Measurements from ENCODE around the gene DNAH14. TPM values are rescaled to one million over a fixed set of nuclear protein-coding genes. Genes with fewer than 3 reads are reported as not detected.

DNAH14 gene
- total RNA-seq, 2 donors from 2014 or later, result 16.9 to 33.3 TPM

GRCh38 chr1:225400968-225401367 lies 471.5 kb downstream of the DNAH14 start:
- no peak for DNase-seq
- Histone ChIP-seq H3K27ac (no peak overlapping the region), H3K27me3 (no peaks in the 10 kb centered on the region), H3K4me1 (no peaks in the 10 kb centered on the region), H3K36me3 (replicated peaks in 1 of 2; ENCODE audit: insufficient read depth in 1 of 2, low read depth in 2 of 2) (peaks cover 4 to 8% of the 10 kb centered on the region in 2 donors), H3K4me3 (no peak overlapping the region), H3K9me3 (no peaks in the 10 kb centered on the region)
- ATAC-seq, result no peak
- TF ChIP-seq POLR2A (IDR thresholded peaks at IDR 0.05) (no peak), CTCF (IDR thresholded peaks at IDR 0.05) (no peak)
- whole genome bisulfite sequencing, 2 donors, result 94 to 95% methylated on average over 5 of the region's 5 CpGs
- intact Hi-C loops (cut with DNase I), result no loop called here

- TF ChIP-seq CTCF (IDR thresholded peaks at IDR 0.05) (no peak), POLR2A (IDR thresholded peaks at IDR 0.05) (no peak)
- DNase-seq (no peak), ATAC-seq (no peak)
- no peak overlapping the region for H3K4me3 ChIP-seq
- no peaks in the 10 kb centered on the region for H3K27me3 ChIP-seq
- intact Hi-C loops (cut with DNase I), result no loop called here
- H3K9me3 ChIP-seq, result no peaks in the 10 kb centered on the region
- no peak overlapping the region for H3K27ac ChIP-seq
- WGBS, 2 donors, result 98 to 99% methylated on average over 8 of the region's 8 CpGs
- peaks cover 29% of the 10 kb centered on the region for H3K4me1 ChIP-seq
- peaks cover 0 to 7% of the 10 kb centered on the region in 2 donors for H3K36me3 ChIP-seq (replicated peaks in 1 of 2; ENCODE audit: insufficient read depth in 1 of 2, low read depth in 2 of 2)
These were observed 477.7 kb downstream of the DNAH14 start for GRCh38 chr1:225406976-225407725.

- no peak for TF ChIP-seq POLR2A (IDR thresholded peaks at IDR 0.05)
- no peak for TF ChIP-seq CTCF (IDR thresholded peaks at IDR 0.05)
- H3K27me3 ChIP-seq, result no peaks in the 10 kb centered on the region
- intact Hi-C loops (cut with DNase I), result no loop called here
- no peaks in the 10 kb centered on the region for H3K9me3 ChIP-seq
- 88 to 97% methylated on average over 2 of the region's 2 CpGs for WGBS, 2 donors
- ATAC-seq, result no peak
- DNase-seq, result no peak
- H3K4me3 ChIP-seq, result no peak overlapping the region
- no peak overlapping the region for H3K27ac ChIP-seq
- peaks cover 0 to 7% of the 10 kb centered on the region in 2 donors for H3K36me3 ChIP-seq (replicated peaks in 1 of 2; ENCODE audit: insufficient read depth in 1 of 2, low read depth in 2 of 2)
- H3K4me1 ChIP-seq, result peaks cover 35% of the 10 kb centered on the region
These were observed 478.3 kb downstream of the DNAH14 start for GRCh38 chr1:225407755-225408154.

GRCh38 chr1:225408249-225408648 lies 478.8 kb downstream of the DNAH14 start:
- Histone ChIP-seq H3K36me3 (replicated peaks in 1 of 2; ENCODE audit: insufficient read depth in 1 of 2, low read depth in 2 of 2) (peaks cover 0 to 3% of the 10 kb centered on the region in 2 donors), H3K4me3 (no peak overlapping the region), H3K9me3 (no peaks in the 10 kb centered on the region), H3K4me1 (peaks cover 38% of the 10 kb centered on the region), H3K27me3 (no peaks in the 10 kb centered on the region), H3K27ac (no peak overlapping the region)
- 71 to 79% methylated on average over 4 of the region's 4 CpGs for WGBS, 2 donors
- TF ChIP-seq POLR2A (IDR thresholded peaks at IDR 0.05), result no peak
- TF ChIP-seq CTCF (IDR thresholded peaks at IDR 0.05), result no peak
- no peak for ATAC-seq
- no peak for DNase-seq
- intact Hi-C loops (cut with DNase I), result no loop called here

- Histone ChIP-seq H3K4me1 (peaks cover 46% of the 10 kb centered on the region), H3K27me3 (no peaks in the 10 kb centered on the region), H3K27ac (no peak overlapping the region), H3K4me3 (no peak overlapping the region), H3K9me3 (no peaks in the 10 kb centered on the region), H3K36me3 (replicated peaks in 1 of 2; ENCODE audit: insufficient read depth in 1 of 2, low read depth in 2 of 2) (peaks cover 0 to 3% of the 10 kb centered on the region in 2 donors)
- WGBS, 2 donors, result 67 to 87% methylated on average over 8 of the region's 8 CpGs
- DNase-seq (no peak), ATAC-seq (no peak)
- intact Hi-C loops (cut with DNase I), result no loop called here
- no peak for TF ChIP-seq POLR2A (IDR thresholded peaks at IDR 0.05)
- no peak for TF ChIP-seq CTCF (IDR thresholded peaks at IDR 0.05)
These were observed 479.6 kb downstream of the DNAH14 start for GRCh38 chr1:225409051-225409450.

Measured in body of pancreas (tissue), 4 donors.